T-helper 2 cell treated with Interferon-gamma antibody and Interleukin-4, amounts not matched to agents 5 μg/mL and 100 μg/mL, for 36 hours (primary cell): ENCODE data around the gene CACNA1C.

Experiments used
- DNase-seq: peaks from one replicate; pipeline ENCODE4 v3.0.0; 2021; ENCODE audit warnings: low spot score
- H3K27ac Mint-ChIP-seq: one replicate; pipeline ENCODE4 v1.8.0; 2021; ENCODE audit warnings: mild to moderate bottlenecking, mixed read lengths
- H3K27me3 Mint-ChIP-seq: one replicate; pipeline ENCODE4 v1.8.0; 2021; ENCODE audit warnings: low read depth, mixed read lengths
- H3K36me3 Mint-ChIP-seq: one replicate; pipeline ENCODE4 v1.8.0; 2021; ENCODE audit warnings: low read depth, mixed read lengths
- H3K4me1 Mint-ChIP-seq: one replicate; pipeline ENCODE4 v1.8.0; 2021; ENCODE audit warnings: low read depth, mixed read lengths
- H3K4me3 Mint-ChIP-seq: one replicate; pipeline ENCODE4 v1.8.0; 2022; ENCODE audit warnings: mild to moderate bottlenecking, moderate library complexity, mixed read lengths
- H3K9me3 Mint-ChIP-seq: one replicate; pipeline ENCODE4 v1.8.0; 2021; ENCODE audit warnings: mixed read lengths

The CACNA1C gene

GRCh38 chr12:2667716-2668440, 615.1 kb downstream of the CACNA1C start:
- no peaks in the 10 kb centered on the region for H3K9me3 Mint-ChIP-seq

GRCh38 chr12:2668816-2669215, 616.0 kb downstream of the CACNA1C start:
- no peak for DNase-seq
- Mint-ChIP-seq H3K4me3 (no peak overlapping the region), H3K4me1 (no peaks in the 10 kb centered on the region), H3K27me3 (no peaks in the 10 kb centered on the region), H3K36me3 (no peaks in the 10 kb centered on the region), H3K27ac (no peak overlapping the region), H3K9me3 (no peaks in the 10 kb centered on the region)

More at GRCh38 chr12:2667716-2668440, 615.1 kb downstream of the CACNA1C start:
- Mint-ChIP-seq H3K36me3 (no peaks in the 10 kb centered on the region), H3K27ac (no peak overlapping the region), H3K4me3 (no peak overlapping the region), H3K4me1 (no peaks in the 10 kb centered on the region), H3K27me3 (no peaks in the 10 kb centered on the region)
- no peak for DNase-seq

- Mint-ChIP-seq H3K9me3 (no peaks in the 10 kb centered on the region), H3K27me3 (no peaks in the 10 kb centered on the region), H3K4me3 (no peak overlapping the region)
Measured at GRCh38 chr12:2669560-2669959, 616.8 kb downstream of the CACNA1C start.

GRCh38 chr12:2672863-2673262, 620.1 kb downstream of the CACNA1C start:
- DNase-seq: no peak
- H3K36me3 Mint-ChIP-seq: no peaks in the 10 kb centered on the region
- no peaks in the 10 kb centered on the region for H3K4me1 Mint-ChIP-seq
- no peak overlapping the region for H3K4me3 Mint-ChIP-seq
- H3K27ac Mint-ChIP-seq: no peak overlapping the region
- no peaks in the 10 kb centered on the region for H3K27me3 Mint-ChIP-seq
- H3K9me3 Mint-ChIP-seq: no peaks in the 10 kb centered on the region

More at GRCh38 chr12:2669560-2669959, 616.8 kb downstream of the CACNA1C start:
- DNase-seq: no peak
- Mint-ChIP-seq H3K4me1 (no peaks in the 10 kb centered on the region), H3K36me3 (no peaks in the 10 kb centered on the region), H3K27ac (no peak overlapping the region)

GRCh38 chr12:2673966-2674810, 621.4 kb downstream of the CACNA1C start:
- H3K27me3 Mint-ChIP-seq: no peaks in the 10 kb centered on the region
- no peak overlapping the region for H3K4me3 Mint-ChIP-seq
- H3K4me1 Mint-ChIP-seq: no peaks in the 10 kb centered on the region
- H3K9me3 Mint-ChIP-seq: no peaks in the 10 kb centered on the region
- DNase-seq: no peak
- no peaks in the 10 kb centered on the region for H3K36me3 Mint-ChIP-seq
- H3K27ac Mint-ChIP-seq: no peak overlapping the region

GRCh38 chr12:2675776-2676175, 623.0 kb downstream of the CACNA1C start:
- no peak for DNase-seq
- H3K27me3 Mint-ChIP-seq: no peaks in the 10 kb centered on the region
- no peak overlapping the region for H3K4me3 Mint-ChIP-seq
- no peaks in the 10 kb centered on the region for H3K36me3 Mint-ChIP-seq
- H3K4me1 Mint-ChIP-seq: no peaks in the 10 kb centered on the region
- no peaks in the 10 kb centered on the region for H3K9me3 Mint-ChIP-seq
- no peak overlapping the region for H3K27ac Mint-ChIP-seq

GRCh38 chr12:2677142-2677880, 624.5 kb downstream of the CACNA1C start:
- Mint-ChIP-seq H3K36me3 (no peaks in the 10 kb centered on the region), H3K4me1 (no peaks in the 10 kb centered on the region), H3K9me3 (no peaks in the 10 kb centered on the region), H3K27me3 (no peaks in the 10 kb centered on the region), H3K4me3 (no peak overlapping the region), H3K27ac (no peak overlapping the region)
- DNase-seq: no peak

- no peak for DNase-seq
- peaks cover 4% of the 10 kb centered on the region for H3K9me3 Mint-ChIP-seq
- H3K4me1 Mint-ChIP-seq: peaks cover 2% of the 10 kb centered on the region
- H3K27me3 Mint-ChIP-seq: no peaks in the 10 kb centered on the region
- H3K36me3 Mint-ChIP-seq: peaks cover 2% of the 10 kb centered on the region
- H3K4me3 Mint-ChIP-seq: no peak overlapping the region
- H3K27ac Mint-ChIP-seq: no peak overlapping the region
Measured at GRCh38 chr12:2678426-2678825, 625.6 kb downstream of the CACNA1C start.

GRCh38 chr12:2679068-2679815, 626.5 kb downstream of the CACNA1C start:
- peaks cover 2% of the 10 kb centered on the region for H3K36me3 Mint-ChIP-seq
- no peak overlapping the region for H3K27ac Mint-ChIP-seq
- no peak overlapping the region for H3K4me3 Mint-ChIP-seq
- H3K27me3 Mint-ChIP-seq: no peaks in the 10 kb centered on the region
- peaks cover 4% of the 10 kb centered on the region for H3K9me3 Mint-ChIP-seq
- H3K4me1 Mint-ChIP-seq: peaks cover 3% of the 10 kb centered on the region
- no peak for DNase-seq

GRCh38 chr12:2679816-2680675, 627.3 kb downstream of the CACNA1C start:
- Mint-ChIP-seq H3K27ac (no peak overlapping the region), H3K9me3 (peaks cover 4% of the 10 kb centered on the region), H3K4me1 (peaks cover 3% of the 10 kb centered on the region), H3K27me3 (no peaks in the 10 kb centered on the region), H3K36me3 (peaks cover 2% of the 10 kb centered on the region), H3K4me3 (no peak overlapping the region)
- DNase-seq: no peak

- no peak for DNase-seq
- Mint-ChIP-seq H3K27ac (no peak overlapping the region), H3K4me1 (peaks cover 3% of the 10 kb centered on the region), H3K36me3 (peaks cover 2% of the 10 kb centered on the region), H3K27me3 (no peaks in the 10 kb centered on the region), H3K9me3 (peaks cover 4% of the 10 kb centered on the region), H3K4me3 (no peak overlapping the region)
Measured at GRCh38 chr12:2680676-2681039, 627.9 kb downstream of the CACNA1C start.

GRCh38 chr12:2681450-2682205, 628.8 kb downstream of the CACNA1C start:
- Mint-ChIP-seq H3K36me3 (peaks cover 2% of the 10 kb centered on the region), H3K9me3 (peaks cover 4% of the 10 kb centered on the region), H3K4me3 (no peak overlapping the region), H3K4me1 (peaks cover 3% of the 10 kb centered on the region), H3K27ac (no peak overlapping the region), H3K27me3 (no peaks in the 10 kb centered on the region)
- no peak for DNase-seq
